GM18507 (cell line): ENCODE data around the gene CCDC124.
"Not testable (repeated sequence)": the region's sequence is repeated elsewhere in the genome, so short reads cannot be mapped to it uniquely, and the experiment has no call there.

Source experiments
- DNase-seq: peaks from one replicate; pipeline ENCODE4 v3.0.0; 2011; ENCODE audit warnings: low read depth; ENCODE audit not compliant: insufficient read length; ENCODE audit errors: extremely low spot score
- FAIRE-seq: peaks from 2 replicates; lab custom pipeline; 2011; peaks lifted over from hg19 to GRCh38; lab: Jason Lieb, UNC

Gene CCDC124

GRCh38 chr19:17932485-17933338 is at the start of gene CCDC124:
Gene CCDC124, plus strand, starts transcription at chr19:17933015. Its CDS starts 3,406 bp downstream, at chr19:17936421.
- FAIRE-seq (peak; percentile 80), DNase-seq (peak; percentile 86)

- no peak for DNase-seq
- no peak for FAIRE-seq
These were observed 49.0 kb upstream of the CCDC124 start for GRCh38 chr19:17883627-17884410.

- FAIRE-seq = peak; percentile 90
These were observed 46.3 kb upstream of the CCDC124 start for GRCh38 chr19:17886515-17886914.

GRCh38 chr19:17887221-17887620 is 45.6 kb upstream of the CCDC124 start:
- not testable (repeated sequence) for FAIRE-seq, DNase-seq

More at GRCh38 chr19:17886515-17886914, 46.3 kb upstream of the CCDC124 start:
- DNase-seq = no peak

- FAIRE-seq (no peak), DNase-seq (no peak)
These were observed 44.6 kb upstream of the CCDC124 start for GRCh38 chr19:17888260-17888659.

GRCh38 chr19:17889609-17890214 is 43.1 kb upstream of the CCDC124 start:
- FAIRE-seq = no peak
- no peak for DNase-seq

GRCh38 chr19:17893766-17894165 is 39.0 kb upstream of the CCDC124 start:
- DNase-seq (no peak), FAIRE-seq (no peak)

- DNase-seq = no peak
- no peak for FAIRE-seq
These were observed 30.1 kb upstream of the CCDC124 start for GRCh38 chr19:17902701-17903100.

- no peak for DNase-seq
- no peak for FAIRE-seq
These were observed 24.6 kb upstream of the CCDC124 start for GRCh38 chr19:17908244-17908643.

GRCh38 chr19:17909003-17909732 is 23.6 kb upstream of the CCDC124 start:
- DNase-seq (no peak), FAIRE-seq (no peak)

GRCh38 chr19:17910791-17911360 is 21.9 kb upstream of the CCDC124 start:
- no peak for FAIRE-seq
- no peak for DNase-seq

GRCh38 chr19:17915940-17916593 is 16.7 kb upstream of the CCDC124 start:
- FAIRE-seq = no peak

GRCh38 chr19:17918151-17918550 is 14.7 kb upstream of the CCDC124 start:
- not testable (repeated sequence) for DNase-seq, FAIRE-seq

More at GRCh38 chr19:17915940-17916593, 16.7 kb upstream of the CCDC124 start:
- DNase-seq = no peak

GRCh38 chr19:17919122-17919521 is 13.7 kb upstream of the CCDC124 start:
- FAIRE-seq, DNase-seq: not testable (repeated sequence)

GRCh38 chr19:17920527-17920926 is 12.3 kb upstream of the CCDC124 start:
- no peak for FAIRE-seq
- no peak for DNase-seq

GRCh38 chr19:17922138-17922537 is 10.7 kb upstream of the CCDC124 start:
- DNase-seq = no peak
- FAIRE-seq = no peak

GRCh38 chr19:17926044-17926443 is 6.8 kb upstream of the CCDC124 start:
- FAIRE-seq = no peak
- no peak for DNase-seq

- DNase-seq (no peak), FAIRE-seq (peak; percentile 59)
These were observed 3.8 kb upstream of the CCDC124 start for GRCh38 chr19:17929056-17929455.
